PC-9 (cell line): Measurements from ENCODE around the gene MATN1.

ENCODE experiments used
- CTCF ChIP-seq: fragments of 200-600 bp; sonication (generic); conservative IDR thresholded peaks from 2 replicates; pipeline ENCODE4 v1.6.1; 2017; ENCODE audit warnings: mixed run types, antibody characterized with exemption, mild to moderate bottlenecking, moderate library complexity
- EZH2 ChIP-seq: fragments of 200-600 bp; sonication (generic); IDR thresholded peaks from 2 replicates; pipeline ENCODE4 v1.8.0; 2017; ENCODE audit warnings: antibody characterized with exemption, low read depth

GRCh38 chr1:30724175-30724574 lies 790 bp upstream of the MATN1 start:
- no peak for TF ChIP-seq CTCF
- no peak for TF ChIP-seq EZH2
